Tibial nerve (tissue), 4 donors: ENCODE results near the gene DHDH. TPM values are rescaled to one million over a fixed set of nuclear protein-coding genes. Genes with fewer than 3 reads are reported as not detected.

Experiments used
- DNase-seq, 2 donors: peaks; one replicate each; pipeline ENCODE4 v3.0.0-alpha.2; 2019; ENCODE audit warnings: low spot score in 2 of 2
- H3K27ac ChIP-seq, 4 donors: fragments of 200-600 bp; sonication (generic) in 3 of 4; one replicate each; pipeline ENCODE4 v1.5.1; 2017 to 2019; ENCODE audit warnings: mild to moderate bottlenecking in 1 of 4
- H3K27me3 ChIP-seq, 2 donors: fragments of 200-600 bp; sonication (generic) in 1 of 2; one replicate each; pipeline versions ENCODE4 v1.5.1 to v1.6.0; 2017 to 2019
- H3K36me3 ChIP-seq, 3 donors: fragments of 200-600 bp; sonication (generic); one replicate each; pipeline ENCODE4 v1.5.1; 2018 to 2019
- H3K4me1 ChIP-seq, 4 donors: fragments of 200-600 bp; sonication (generic) in 3 of 4; one replicate each; pipeline ENCODE4 v1.5.1; 2017 to 2019
- H3K4me3 ChIP-seq, 4 donors: fragments of 200-600 bp; sonication (generic) in 3 of 4; one replicate each; pipeline ENCODE4 v1.5.1; 2017 to 2019; ENCODE audit warnings: mild to moderate bottlenecking in 1 of 4, moderate library complexity in 1 of 4
- H3K9me3 ChIP-seq, 4 donors: fragments of 200-600 bp; sonication (generic) in 3 of 4; one replicate each; pipeline ENCODE4 v1.5.1; 2017 to 2019
- CTCF ChIP-seq, 5 experiments: fragments of 200-600 bp in 3 of 5; fragments of 450-650 bp in 2 of 5; sonication (generic) in 3 of 5; IDR thresholded peaks; one replicate each; pipeline ENCODE4 v1.5.1; 2016 to 2019; ENCODE audit warnings: antibody characterized with exemption in 5 of 5, mild to moderate bottlenecking in 3 of 5, moderate library complexity in 2 of 5
- EP300 ChIP-seq, 2 donors: sonication (generic); formaldehyde crosslinking; IDR thresholded peaks; one replicate each; pipeline ENCODE4 v1.6.1; 2017; ENCODE audit warnings: antibody characterized with exemption in 2 of 2, mild to moderate bottlenecking in 1 of 2
- POLR2A ChIP-seq, 2 donors: fragments of 450-650 bp; IDR thresholded peaks; one replicate each; pipeline ENCODE4 v1.6.1; 2017; ENCODE audit warnings: antibody characterized with exemption in 2 of 2, mild to moderate bottlenecking in 2 of 2, moderate library complexity in 2 of 2
- WGBS, 2 donors: methylation state at CpG; one replicate each; pipeline ENCODE4 v1.1.5; 2018; 5-methylcytosine and 5-hydroxymethylcytosine counted together
- total RNA-seq, 4 donors: library from RNA; depleted of rRNA; stranded (reverse); fragments of >200 nt; gene quantifications; one replicate each; pipeline ENCODE4 v1.1.0, GENCODE V29; 2016

The DHDH gene
- total RNA-seq, 4 donors from 2014 or later: 1.2 TPM; not detected in 3

- Histone ChIP-seq H3K27ac (no peak overlapping the region), H3K36me3 (peaks cover 0 to 14% (median 0%) of the 10 kb centered on the region in 3 donors), H3K9me3 (no peaks in the 10 kb centered on the region), H3K4me3 (no peak overlapping the region), H3K4me1 (peaks cover 0 to 21% (median 12%) of the 10 kb centered on the region in 4 donors), H3K27me3 (no peaks in the 10 kb centered on the region)
- DNase-seq: no peak
- TF ChIP-seq EP300 (IDR thresholded peaks at IDR 0.05): no peak
- no peak for TF ChIP-seq CTCF (IDR thresholded peaks at IDR 0.05)
- TF ChIP-seq POLR2A (IDR thresholded peaks at IDR 0.05): no peak
- 79 to 81% methylated on average over 4 of the region's 4 CpGs for WGBS, 2 donors
Observed at GRCh38 chr19:48953141-48953540, 19.6 kb downstream of the DHDH start.

- peak overlapping the region; percentile 60 to 97 (median 92) for H3K4me3 ChIP-seq
- TF ChIP-seq POLR2A (IDR thresholded peaks at IDR 0.05): no peak
- no peak for TF ChIP-seq EP300 (IDR thresholded peaks at IDR 0.05)
- TF ChIP-seq CTCF (IDR thresholded peaks at IDR 0.05): no peak
- H3K27ac ChIP-seq: peak overlapping the region; percentile 60 to 95 (median 88)
- 45 to 53% methylated on average over 11 of the region's 11 CpGs for WGBS, 2 donors
- H3K9me3 ChIP-seq: no peaks in the 10 kb centered on the region
- no peak for DNase-seq
- H3K27me3 ChIP-seq: no peaks in the 10 kb centered on the region
- peaks cover 0 to 21% (median 12%) of the 10 kb centered on the region in 4 donors for H3K4me1 ChIP-seq
- peaks cover 0 to 14% (median 0%) of the 10 kb centered on the region in 3 donors for H3K36me3 ChIP-seq
Observed at GRCh38 chr19:48953990-48954594, 20.6 kb downstream of the DHDH start.

GRCh38 chr19:48954595-48955307 lies 21.3 kb downstream of the DHDH start, which contains the start of gene BAX:
Gene BAX (plus strand): TSS chr19:48954875. CDS start chr19:48954929, 54 bp downstream.
- TF ChIP-seq CTCF (IDR thresholded peaks at IDR 0.05) (peak in 2 of 5 experiments; percentile 35 to 54), EP300 (IDR thresholded peaks at IDR 0.05) (peak in 1 of 2 donors; percentile 83), POLR2A (IDR thresholded peaks at IDR 0.05) (peak; percentile 40 to 67)
- Histone ChIP-seq H3K9me3 (no peaks in the 10 kb centered on the region), H3K4me1 (peaks cover 0 to 21% (median 12%) of the 10 kb centered on the region in 4 donors), H3K27me3 (no peaks in the 10 kb centered on the region), H3K36me3 (peaks cover 0 to 14% (median 0%) of the 10 kb centered on the region in 3 donors), H3K4me3 (peak within 1 kb of the TSS; percentile 60 to 97 (median 92)), H3K27ac (peak within 1 kb of the TSS; percentile 60 to 95 (median 88))
- WGBS, 2 donors: 1% methylated on average over 39 to 62 of the region's 71 CpGs
- peak; percentile 92 to 93 for DNase-seq

- WGBS, 2 donors: 46 to 52% methylated on average over 16 of the region's 16 CpGs
- H3K4me1 ChIP-seq: peaks cover 0 to 21% (median 12%) of the 10 kb centered on the region in 4 donors
- H3K4me3 ChIP-seq: peak overlapping the region; percentile 60 to 97 (median 92)
- DNase-seq: no peak
- TF ChIP-seq POLR2A (IDR thresholded peaks at IDR 0.05): no peak
- TF ChIP-seq CTCF (IDR thresholded peaks at IDR 0.05): no peak
- no peaks in the 10 kb centered on the region for H3K9me3 ChIP-seq
- peak overlapping the region; percentile 60 to 95 (median 88) for H3K27ac ChIP-seq
- peaks cover 0 to 18% (median 0%) of the 10 kb centered on the region in 3 donors for H3K36me3 ChIP-seq
- no peaks in the 10 kb centered on the region for H3K27me3 ChIP-seq
Observed at GRCh38 chr19:48955308-48955958, 21.9 kb downstream of the DHDH start.
